Stimulated activated CD4-positive, alpha-beta T cell treated with anti-CD3 and anti-CD28 coated beads, Interleukin-12 subunit alpha, Interleukin-12 subunit beta, amount 100 ng/mL, for 24 hours (primary cell): ENCODE results near the gene AP3S1.

Source experiments
- DNase-seq, 2 experiments: peaks; one replicate each; pipeline ENCODE4 v3.0.0-alpha.2; 2020; ENCODE audit warnings: low read depth in 2 of 2

The AP3S1 gene

DNA sequence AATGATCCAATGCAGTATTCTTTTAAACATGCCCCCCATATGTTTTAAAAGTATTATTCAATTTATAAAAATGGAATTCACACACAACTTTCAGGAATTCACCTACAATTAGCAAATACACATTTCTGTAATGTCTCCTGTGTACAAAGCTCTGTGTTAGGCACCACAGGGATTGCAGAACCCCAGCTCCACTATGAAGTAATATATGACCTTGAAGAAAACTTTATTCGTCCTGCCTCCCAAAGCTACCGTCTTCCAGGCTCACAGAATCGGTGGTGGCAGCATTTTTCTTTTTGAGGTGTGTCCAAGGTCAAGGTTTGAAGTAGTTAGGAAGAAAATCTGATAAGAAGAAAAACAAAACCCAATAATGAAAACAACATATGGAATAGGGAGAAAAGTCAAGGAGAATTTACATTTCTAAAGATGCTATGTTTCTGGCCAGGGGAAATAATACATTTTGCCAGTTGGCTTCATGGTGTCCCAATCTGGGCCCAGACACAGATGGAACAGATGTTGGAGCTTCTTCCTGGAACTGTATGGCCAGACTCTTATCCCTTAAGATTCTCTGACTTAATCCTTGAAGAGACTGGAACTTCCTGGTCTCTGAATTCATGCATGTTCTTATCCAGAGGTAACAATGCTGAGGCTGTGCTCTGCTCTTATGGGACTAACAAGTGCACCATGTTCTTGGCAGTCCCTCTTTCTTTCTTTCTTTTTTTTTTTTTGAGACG is 98.5 kb downstream of the AP3S1 start:
- no peak for DNase-seq

DNA sequence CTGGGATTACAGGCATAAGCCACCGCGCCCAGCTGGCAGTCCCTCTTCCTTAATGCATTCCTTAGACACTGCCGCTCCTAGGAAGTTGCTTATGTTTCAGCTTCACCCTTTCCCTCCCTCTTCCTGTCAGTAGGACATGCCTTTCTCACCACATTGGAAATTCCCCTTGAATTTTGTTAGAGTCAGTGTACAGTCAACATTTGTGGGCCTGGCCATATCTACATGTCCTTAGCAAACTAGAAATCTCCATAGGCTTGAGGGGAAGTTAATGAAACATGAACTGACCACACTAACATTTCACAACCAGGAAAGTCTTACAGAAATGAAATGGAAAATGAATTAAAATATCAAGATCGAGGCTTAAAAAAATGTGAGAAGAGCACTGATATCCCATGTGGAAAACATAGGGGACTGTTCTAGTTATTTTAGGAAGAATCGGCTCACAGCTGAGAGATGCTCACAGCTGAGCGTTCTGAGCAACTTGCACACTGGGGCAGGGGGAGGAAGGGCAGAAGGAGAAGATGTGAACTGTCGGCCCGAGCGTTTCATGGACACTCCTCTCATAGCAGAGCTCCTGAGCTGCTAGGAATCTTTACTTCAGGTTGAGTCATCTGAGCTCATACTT is 99.4 kb downstream of the AP3S1 start:
- DNase-seq = no peak

DNA sequence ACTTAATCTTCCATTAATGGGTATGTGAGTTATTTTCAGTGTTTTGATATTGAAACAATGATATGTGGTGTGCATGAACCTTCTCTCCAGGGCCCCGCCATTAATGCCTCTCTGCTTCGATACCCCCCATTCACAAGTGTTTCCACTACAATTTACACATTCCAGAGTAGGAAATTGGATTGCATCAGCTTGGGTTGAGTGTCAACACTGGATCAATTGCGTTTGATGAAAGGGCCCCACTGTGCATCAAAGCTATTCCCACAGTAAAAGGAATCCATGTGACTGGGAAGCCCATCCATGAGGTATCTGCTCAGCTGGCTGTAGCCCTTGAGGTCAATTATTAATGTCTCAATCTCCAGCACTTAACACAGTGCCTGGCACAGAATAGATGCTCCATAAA is 102.8 kb downstream of the AP3S1 start:
- DNase-seq = no peak

DNA sequence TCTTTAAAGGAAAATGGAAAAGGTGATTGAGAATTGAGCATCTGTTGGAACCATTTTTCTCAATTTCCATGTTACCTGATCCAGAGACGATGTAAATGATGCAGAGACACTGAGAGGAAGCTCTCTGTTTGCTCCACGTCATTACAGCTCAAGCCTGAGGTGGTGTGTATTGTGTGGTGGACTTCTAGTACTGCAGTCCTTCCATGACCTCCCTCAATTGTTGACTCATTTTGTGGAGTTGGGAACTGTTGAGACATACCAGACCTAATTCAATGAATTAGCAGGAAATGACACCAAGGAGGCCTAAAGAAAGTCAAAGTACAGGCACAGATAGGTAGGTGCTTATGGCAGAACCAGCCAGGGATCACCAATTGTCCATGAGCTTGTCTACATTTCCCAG is 104.9 kb downstream of the AP3S1 start:
- DNase-seq = no peak

DNA sequence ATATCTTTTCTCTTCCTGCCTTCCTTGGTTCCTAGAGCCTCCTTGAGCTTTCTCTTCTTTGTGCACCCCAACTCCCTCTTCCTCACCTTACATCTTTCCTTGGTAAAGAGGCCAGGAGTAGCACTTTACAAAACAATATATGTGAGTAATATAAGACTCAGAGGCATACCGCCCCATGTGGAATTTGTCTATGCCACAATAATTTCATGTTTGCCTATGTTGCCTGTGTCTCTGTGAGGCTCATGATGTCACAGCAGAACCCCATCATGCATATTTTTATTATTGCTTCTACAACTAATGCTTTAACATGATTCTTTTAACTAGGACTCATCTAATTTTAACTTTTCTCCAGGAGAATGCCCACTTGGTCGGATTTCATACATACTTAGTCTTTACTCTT is 105.5 kb downstream of the AP3S1 start:
- DNase-seq = no peak

DNA sequence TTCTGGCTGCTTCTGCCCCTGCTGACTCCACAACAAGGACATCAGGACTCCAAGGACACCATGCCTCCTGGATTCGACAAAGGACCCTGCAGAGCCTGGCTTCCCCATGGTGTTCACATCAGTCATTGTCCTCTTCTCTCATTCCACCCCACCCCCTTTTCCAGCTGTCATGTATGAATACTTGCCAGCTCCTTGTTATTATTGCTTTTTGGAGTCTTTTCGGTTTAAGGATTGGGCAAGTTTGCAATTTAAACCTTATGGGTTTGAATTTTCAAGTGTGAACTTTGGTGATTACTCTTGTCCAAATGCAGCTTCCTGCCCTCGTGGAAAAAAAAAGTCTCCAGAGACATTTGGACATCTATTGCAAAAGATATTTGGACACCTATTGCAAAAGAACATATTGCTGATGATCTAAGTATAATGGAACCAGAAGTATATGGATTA is 106.4 kb downstream of the AP3S1 start:
- no peak for DNase-seq

DNA sequence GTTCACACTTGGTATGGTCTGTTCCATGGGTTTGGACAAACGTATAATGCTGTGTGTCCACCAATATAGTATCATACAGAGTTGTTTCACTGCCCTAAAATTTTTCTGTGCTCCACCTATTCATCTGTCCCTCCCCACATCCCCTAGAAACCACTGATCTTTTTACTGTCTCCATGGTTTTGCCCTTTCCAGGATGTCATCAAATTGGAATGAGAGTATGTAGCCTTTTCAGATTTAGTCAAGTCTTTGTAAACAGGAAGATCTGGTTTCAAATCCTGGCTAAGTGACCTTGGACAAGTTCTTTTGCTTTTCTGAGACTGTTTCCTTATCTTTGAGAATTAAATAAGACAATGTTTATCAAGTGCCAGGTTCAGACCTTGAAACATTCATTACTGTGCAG is 107.4 kb downstream of the AP3S1 start:
- no peak for DNase-seq

DNA sequence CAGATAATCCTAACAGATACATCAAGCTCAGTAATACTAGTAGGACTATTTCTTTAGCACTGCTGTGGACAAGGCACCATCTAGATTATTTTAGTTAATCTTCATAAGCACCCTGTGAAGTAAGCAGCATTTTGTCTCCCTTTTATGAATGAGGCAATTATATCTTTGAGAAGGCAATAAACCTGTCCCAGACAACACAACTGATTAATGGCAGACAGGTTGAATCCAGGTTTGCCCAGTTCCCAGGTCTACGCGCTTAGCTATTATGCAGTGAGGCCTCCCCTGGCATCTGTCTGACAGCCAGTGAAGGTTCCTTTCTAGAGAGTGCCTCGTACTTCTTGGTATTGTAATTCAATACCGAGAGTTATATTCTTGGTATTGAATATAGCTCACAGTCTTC is 110.9 kb downstream of the AP3S1 start:
- DNase-seq = no peak

DNA sequence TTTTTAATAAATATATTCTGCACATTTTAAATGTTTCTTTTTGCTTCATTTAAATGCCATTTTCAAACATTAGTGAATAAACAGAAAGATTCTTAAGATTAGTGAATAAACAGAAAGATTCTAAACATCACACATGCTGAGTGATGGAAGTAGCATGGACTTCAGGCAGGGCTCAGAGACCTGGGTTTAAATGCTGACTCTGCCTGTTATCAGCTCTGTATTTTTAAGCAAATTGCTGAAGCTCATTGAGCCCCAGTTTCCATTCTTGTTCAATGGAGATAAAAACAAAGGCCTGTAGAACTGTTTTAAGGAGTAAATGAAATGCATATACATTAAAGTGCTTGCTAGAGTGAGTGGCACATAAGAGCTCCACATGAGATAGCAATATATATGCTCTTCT is 112.4 kb downstream of the AP3S1 start:
- DNase-seq = no peak

DNA sequence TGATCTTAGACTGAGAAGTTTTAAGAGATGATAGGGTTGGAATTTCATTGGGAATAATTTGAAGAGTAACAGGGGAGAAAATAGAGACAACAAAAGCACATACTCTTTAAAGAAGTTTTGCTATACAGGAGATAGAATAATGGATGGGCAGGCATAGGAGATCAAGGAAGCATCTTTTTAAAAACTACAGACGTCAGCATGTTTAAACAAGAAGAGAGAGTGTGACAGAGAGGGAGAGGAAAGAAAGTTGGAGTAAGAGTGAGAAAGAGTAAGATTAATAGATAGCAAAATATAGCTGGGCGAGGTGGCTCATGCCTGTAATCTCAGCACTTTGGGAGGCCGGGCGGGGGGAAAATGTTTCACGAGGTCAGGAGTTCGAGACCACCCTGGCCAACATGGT is 115.2 kb downstream of the AP3S1 start:
- no peak for DNase-seq

DNA sequence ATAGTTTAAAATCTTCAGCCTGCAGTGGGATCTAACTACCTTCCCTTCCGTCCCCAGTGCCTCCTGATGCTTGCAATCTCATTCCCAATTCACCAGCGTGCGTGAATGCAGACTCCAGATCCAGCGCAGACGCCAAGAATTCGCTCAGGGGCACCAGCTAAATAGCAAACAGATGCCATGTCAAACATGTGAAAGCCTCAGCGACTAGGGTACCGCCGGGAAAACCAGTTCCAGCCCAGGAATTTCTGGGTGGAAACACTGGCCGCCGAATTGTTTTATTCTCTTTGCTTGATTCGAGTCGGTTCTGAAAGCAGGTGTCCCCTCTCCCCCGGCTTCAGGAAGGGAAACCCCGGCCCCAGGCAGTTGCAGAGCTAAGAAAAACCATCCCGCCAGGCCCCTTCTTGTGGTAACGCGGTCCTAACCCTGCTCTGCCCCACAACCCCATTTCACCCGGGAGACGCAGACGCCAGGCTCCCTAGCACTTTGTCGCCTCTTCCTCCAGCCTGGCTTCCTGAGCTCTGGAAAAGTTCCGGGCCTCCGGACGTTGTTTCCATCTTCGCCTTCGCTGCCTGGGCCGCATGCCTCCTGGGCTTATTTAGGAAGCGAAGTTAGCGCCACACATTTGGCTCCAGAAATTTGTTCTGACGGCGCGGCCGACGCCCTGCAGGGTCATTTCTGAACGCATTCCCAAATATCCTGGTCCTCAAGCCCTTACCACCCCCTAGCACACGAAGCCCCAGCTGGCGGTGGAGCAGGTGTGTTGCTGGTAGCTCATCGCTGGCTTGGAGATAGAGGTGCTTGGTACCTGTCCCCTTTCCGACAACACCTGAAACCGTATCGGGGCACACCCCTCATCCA is 119.9 kb downstream of the AP3S1 start:
- DNase-seq = no peak

DNA sequence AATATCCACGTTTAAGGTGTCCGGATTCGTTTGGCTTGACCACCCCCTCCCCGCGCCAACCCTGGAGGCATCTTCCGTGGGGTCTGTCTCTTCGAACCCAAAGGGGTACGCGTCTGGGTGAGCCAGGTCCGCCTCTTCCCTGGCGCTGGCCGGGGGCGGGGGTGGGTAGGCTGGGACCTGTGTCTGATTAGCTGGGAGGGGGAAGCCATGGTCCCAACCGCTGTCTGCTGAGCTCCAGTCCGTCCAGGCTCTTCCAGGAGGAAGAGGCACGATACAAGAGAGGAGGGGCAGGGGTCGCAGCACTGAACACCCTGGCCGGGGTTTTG is 120.5 kb downstream of the AP3S1 start, which contains the start of gene LVRN:
Gene LVRN, plus strand, starts transcription at position 237 of the 326 bp plus-strand sequence. CDS start 143 bp downstream, outside the sequence.
- DNase-seq = no peak

DNA sequence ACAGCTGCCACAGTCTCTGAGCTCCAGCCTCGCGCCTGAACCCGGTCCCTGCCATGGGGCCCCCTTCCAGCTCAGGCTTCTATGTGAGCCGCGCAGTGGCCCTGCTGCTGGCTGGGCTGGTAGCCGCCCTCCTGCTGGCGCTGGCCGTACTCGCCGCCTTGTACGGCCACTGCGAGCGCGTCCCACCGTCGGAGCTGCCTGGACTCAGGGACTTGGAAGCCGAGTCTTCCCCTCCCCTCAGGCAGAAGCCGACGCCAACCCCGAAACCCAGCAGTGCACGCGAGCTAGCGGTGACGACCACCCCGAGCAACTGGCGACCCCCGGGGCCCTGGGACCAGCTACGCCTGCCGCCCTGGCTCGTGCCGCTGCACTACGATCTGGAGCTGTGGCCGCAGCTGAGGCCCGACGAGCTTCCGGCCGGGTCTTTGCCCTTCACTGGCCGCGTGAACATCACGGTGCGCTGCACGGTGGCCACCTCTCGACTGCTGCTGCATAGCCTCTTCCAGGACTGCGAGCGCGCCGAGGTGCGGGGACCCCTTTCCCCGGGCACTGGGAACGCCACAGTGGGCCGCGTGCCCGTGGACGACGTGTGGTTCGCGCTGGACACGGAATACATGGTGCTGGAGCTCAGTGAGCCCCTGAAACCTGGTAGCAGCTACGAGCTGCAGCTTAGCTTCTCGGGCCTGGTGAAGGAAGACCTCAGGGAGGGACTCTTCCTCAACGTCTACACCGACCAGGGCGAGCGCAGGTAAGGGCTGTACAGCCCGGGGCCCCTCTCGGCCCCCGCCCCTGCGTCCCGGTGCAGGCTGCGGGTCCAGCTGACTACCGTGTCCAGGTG is 121.0 kb downstream of the AP3S1 start:
- no peak for DNase-seq

DNA sequence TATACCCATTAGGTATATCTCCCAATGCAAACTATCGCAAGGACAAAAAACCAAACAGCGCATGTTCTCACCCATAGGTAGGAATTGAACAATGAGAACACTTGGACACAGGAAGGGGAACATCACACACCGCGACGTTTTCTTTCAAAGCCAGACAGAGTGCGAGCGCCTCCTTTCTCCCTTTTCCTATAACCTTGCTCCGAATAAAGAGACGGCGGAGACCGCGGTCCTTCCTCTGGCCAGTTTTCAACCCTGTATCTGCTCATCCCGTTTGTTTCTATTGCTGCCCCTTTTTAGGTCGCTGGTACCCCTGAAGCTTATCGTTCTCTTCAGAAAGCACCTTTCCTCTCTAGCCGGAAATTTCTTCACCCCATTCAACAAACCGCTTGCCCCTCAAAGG is 121.8 kb downstream of the AP3S1 start:
- no peak for DNase-seq
